HG03442 (cell line): ENCODE results near the gene URM1.
"Not testable (repeated sequence)": the region's sequence is repeated elsewhere in the genome, so short reads cannot be mapped to it uniquely, and the experiment has no call there.

Experiments used
- ATAC-seq: cut with Tn5 transposase; IDR thresholded peaks from one replicate; pipeline ENCODE4 v1.9.1; 2021; ENCODE audit warnings: mild to moderate bottlenecking, moderate library complexity; ENCODE audit not compliant: unreplicated experiment

URM1 gene

DNA sequence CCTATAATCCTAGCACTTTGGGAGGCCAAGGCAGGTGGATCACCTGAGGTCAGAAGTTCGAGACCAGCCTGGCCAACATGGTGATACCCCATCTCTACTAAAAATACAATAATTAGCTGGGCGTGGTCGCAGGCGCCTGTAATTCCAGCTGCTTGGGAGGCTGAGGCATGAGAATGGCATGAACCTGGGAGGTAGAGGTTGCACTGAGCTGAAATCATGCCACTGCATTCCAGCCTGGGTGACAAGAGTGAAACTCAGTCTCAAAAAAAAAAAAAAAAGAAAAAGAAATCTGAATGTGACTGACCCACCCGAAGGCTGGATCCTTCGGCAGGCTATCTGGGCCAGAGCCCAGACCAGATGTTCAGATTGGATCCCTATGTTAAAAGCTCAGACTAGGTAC is 52.2 kb downstream of the URM1 start:
- ATAC-seq = not testable (repeated sequence)

DNA sequence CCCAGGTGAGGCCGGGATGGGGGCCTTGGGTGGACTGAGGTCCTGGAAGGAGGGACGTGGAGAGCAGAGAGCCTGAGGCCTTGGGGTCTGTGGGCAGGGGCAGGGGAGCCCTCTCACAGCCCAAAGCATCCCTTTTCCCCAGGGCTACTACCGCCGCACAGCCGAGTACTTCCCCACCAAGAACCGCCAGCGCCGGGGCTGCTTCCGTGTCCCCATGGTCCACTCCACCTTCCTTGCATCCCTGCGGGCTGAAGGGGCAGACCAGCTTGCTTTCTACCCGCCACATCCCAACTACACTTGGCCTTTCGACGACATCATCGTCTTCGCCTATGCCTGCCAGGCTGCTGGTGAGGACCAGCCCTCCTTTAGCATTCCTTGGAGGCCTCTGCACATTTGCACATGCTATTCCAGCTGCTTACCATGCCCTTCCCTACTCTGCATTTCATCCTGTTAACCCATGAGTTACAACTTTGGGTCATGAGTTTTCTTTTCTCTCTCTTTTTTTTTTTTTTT is 53.1 kb downstream of the URM1 start:
- no peak for ATAC-seq

DNA sequence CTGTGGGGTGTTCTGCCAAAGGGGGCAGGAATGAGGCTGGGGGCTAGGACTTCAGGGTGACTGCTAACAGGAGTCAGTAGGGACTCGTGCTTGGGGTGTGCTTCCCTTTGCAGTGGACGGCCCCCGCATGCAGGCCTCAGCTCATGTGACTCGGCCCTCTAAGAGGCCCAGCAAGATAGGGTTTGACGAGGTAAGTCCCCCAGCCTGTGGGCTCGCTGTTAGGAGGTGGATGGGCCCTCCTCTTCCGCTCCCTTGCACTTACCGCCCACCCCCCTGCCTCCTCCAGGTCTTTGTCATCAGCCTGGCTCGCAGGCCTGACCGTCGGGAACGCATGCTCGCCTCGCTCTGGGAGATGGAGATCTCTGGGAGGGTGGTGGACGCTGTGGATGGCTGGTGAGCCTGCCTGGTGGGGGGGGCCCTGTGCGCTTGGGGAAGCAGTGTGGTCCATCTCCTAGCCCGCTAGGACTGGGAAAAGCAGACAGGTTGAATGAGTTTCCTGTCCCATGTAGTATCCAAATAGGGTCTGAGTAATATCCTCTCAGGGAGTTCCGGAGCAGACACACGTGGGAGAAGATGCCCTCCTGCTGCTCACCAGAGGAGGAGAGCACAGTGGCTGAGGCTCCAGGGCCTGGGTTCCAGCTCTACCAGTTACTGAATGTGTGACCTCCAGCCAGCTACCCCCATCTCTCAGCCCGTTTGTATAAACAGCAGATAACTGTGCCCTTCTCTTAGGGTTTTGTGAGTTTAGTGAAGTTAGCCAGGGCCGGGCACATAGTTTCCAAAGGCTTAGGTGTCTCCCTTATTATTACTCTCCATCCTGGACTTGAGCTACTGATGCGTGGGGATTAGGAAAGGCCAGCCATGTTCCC is 57.7 kb downstream of the URM1 start:
- no peak for ATAC-seq

DNA sequence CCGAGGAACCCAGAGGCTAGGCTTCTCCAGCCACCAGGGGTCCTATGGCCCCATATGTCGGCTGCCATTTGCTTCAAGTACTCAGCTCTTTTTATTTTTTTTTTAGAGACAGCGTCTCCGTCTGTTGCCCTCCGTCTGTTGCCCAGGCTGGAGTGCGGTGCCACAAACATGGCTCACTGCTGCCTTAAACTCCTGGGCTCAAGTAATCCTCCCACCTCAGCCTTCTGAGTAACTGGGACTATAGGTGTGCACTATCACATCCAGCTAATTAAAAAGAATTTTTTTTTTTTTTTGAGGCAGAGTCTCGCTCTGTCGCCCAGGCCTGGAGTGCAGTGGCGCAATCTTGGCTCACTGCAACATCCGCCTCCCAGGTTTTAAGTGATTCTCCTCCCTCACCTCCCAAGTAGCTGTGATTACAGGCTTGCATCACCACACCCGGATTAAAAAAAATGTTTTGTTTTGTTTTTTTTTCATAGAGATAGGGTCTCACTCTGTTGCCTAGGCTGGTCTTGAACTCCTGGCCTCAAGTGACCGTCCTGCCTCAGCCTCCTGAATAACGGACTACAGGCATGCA is 58.4 kb downstream of the URM1 start:
- no peak for ATAC-seq

DNA sequence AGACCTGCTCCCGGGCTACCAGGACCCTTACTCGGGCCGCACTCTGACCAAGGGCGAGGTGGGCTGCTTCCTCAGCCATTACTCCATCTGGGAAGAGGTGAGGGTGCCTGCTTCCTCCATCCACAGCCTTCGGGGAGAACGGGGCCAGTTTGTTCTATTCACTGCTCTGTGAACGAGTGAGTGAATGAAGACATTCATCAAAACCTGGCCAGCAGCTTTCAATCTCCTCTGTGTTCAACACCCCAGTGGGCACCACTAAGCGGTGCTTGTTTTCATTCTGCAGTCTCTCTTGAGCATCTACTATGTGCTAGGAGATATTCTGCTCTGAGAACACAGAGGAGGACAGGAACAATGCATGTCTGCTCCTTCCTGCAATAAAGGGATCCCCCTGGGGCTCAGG is 60.0 kb downstream of the URM1 start:
- ATAC-seq = no peak

DNA sequence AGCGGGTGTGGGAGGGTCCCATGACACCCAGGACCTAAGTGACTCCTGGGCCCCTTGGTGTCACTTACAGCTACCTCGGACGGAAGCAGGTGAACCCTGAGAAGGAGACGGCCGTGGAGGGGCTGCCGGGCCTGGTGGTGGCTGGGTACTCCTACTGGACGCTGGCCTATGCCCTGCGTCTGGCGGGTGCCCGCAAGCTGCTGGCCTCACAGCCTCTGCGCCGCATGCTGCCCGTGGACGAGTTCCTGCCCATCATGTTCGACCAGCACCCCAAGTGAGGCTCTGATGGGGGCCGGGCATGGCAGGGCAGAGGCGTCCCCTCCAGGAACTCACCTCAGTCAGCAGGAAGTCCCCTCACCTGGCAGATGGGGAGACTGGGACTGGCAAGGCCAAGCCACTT is 63.2 kb downstream of the URM1 start:
- no peak for ATAC-seq

DNA sequence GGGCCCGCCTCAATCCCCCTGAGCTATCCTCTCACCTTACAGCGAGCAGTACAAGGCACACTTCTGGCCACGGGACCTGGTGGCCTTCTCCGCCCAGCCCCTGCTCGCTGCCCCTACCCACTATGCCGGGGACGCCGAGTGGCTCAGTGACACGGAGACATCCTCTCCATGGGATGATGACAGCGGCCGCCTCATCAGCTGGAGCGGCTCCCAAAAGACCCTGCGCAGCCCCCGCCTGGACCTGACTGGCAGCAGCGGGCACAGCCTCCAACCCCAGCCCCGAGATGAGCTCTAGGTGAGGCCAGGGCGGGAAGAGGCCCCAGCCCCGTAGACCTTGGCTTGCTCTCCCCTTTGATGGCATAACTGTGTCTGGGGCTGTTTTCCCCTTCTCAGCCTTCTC is 64.4 kb downstream of the URM1 start:
- ATAC-seq = no peak

DNA sequence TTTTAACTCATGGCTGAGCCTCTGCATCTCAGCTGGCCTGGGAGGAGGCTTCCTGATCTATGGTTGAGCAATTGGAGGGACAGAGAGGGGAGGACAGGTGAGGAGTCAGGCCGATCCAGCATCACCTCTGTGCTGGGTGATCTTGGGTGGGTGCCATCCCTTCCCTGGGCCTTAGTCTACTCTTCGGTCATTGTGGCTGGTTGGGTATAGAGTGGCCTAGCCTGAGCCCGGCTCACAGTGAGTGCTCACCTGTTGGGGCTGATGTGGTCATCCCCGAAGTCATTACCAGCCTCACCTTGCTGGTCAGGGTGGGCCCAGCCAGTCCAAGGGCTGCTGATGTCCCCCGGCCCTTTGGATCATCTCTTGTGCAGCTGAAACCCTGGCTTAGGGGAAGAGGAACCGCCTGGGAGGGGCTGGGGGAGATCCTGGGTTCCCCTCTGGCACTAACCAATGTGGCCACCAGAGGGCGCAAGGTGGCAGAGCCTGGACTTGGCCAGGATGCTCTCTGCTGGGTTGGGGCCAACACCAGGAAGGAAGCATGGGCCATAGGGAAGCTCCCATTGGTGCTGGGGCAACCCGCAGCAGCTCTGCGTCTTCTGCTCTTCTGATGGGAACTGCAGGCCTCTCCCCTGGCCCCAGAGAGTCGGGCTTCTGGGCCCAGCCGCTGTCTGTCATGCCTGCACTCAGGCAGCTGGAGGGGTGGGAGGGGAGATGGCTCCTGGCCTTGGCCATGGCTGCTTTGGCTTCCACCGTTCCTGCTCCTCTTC is 67.4 kb downstream of the URM1 start:
- ATAC-seq = peak; percentile 58

DNA sequence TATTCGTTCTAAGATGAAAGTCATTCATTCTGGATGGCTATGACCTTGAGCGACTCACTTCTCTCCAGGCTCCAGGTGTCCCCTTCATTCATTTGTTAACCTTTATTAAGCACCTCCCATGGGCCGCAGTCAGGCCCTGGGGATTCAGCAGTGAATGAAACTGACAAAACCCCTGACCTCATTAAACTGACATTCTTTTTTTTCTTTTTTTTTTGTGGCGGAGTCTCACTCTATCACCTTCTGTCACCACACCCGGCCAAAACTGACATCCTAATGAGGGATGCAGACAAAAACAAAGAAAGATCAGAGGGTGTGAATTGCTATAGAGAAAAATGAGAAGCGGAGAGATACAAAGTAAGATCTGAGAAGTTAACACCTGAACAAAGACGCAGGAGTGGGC is 68.1 kb downstream of the URM1 start:
- ATAC-seq = no peak
